GM23338 (cell line): ENCODE data around the gene SCNN1B. TPM values are rescaled to one million over a fixed set of nuclear protein-coding genes. Genes with fewer than 3 reads are reported as not detected.

Experiments
- ATAC-seq: fragments of 200-7000 bp; cut with Tn5 transposase; 3 replicates; pipeline ENCODE4 v1.9.1; 2020
- DNase-seq: peaks from one replicate; pipeline ENCODE4 v3.0.0-alpha.2; 2015; ENCODE audit warnings: low spot score
- H2AFZ ChIP-seq: fragments of 200-600 bp; sonication (generic); 2 replicates; pipeline ENCODE4 v1.8.0; 2016; ENCODE audit warnings: antibody characterized with exemption, mild to moderate bottlenecking, moderate library complexity
- H3F3A ChIP-seq: fragments of 200-600 bp; sonication (generic); replicated peaks from 2 replicates; pipeline ENCODE4 v1.8.0; 2017; ENCODE audit warnings: antibody characterized with exemption, mixed run types, low read depth
- H3K27ac ChIP-seq: fragments of 200-600 bp; sonication (generic); 2 replicates; pipeline ENCODE4 v1.6.1; 2016; ENCODE audit warnings: low read depth
- H3K27me3 ChIP-seq: fragments of 200-600 bp; sonication (generic); 2 replicates; pipeline ENCODE4 v1.8.0; 2016; ENCODE audit warnings: mild to moderate bottlenecking, mixed run types, moderate library complexity; ENCODE audit not compliant: insufficient read depth
- H3K36me3 ChIP-seq: fragments of 200-600 bp; sonication (generic); 2 replicates; pipeline ENCODE4 v1.8.0; 2016; ENCODE audit warnings: mild to moderate bottlenecking; ENCODE audit not compliant: insufficient read depth
- H3K4me1 ChIP-seq: fragments of 200-600 bp; sonication (generic); 2 replicates; pipeline ENCODE4 v1.8.0; 2016; ENCODE audit warnings: mild to moderate bottlenecking, moderate library complexity; ENCODE audit not compliant: insufficient read depth
- H3K4me2 ChIP-seq: fragments of 200-600 bp; sonication (generic); 2 replicates; pipeline ENCODE4 v1.7.1; 2017; ENCODE audit warnings: mixed run types
- H3K4me3 ChIP-seq: fragments of 200-600 bp; sonication (generic); 2 replicates; pipeline ENCODE4 v1.6.1; 2016; ENCODE audit warnings: mixed run types
- H3K79me2 ChIP-seq: fragments of 200-600 bp; sonication (generic); replicated peaks from 2 replicates; pipeline ENCODE4 v1.8.0; 2017; ENCODE audit warnings: mild to moderate bottlenecking; ENCODE audit not compliant: insufficient read depth
- H3K9me2 ChIP-seq: fragments of 200-600 bp; sonication (generic); 2 replicates; pipeline ENCODE4 v1.8.0; 2017; ENCODE audit not compliant: insufficient read depth
- H4K20me1 ChIP-seq: fragments of 200-600 bp; sonication (generic); replicated peaks from 2 replicates; pipeline ENCODE4 v1.8.0; 2017; ENCODE audit warnings: mild to moderate bottlenecking; ENCODE audit not compliant: insufficient read depth
- H3K27ac Mint-ChIP-seq: 2 replicates; pipeline ENCODE4 v1.8.0; 2020; ENCODE audit warnings: inconsistent platforms, mild to moderate bottlenecking, moderate library complexity, mixed read lengths
- H3K27me3 Mint-ChIP-seq: 3 replicates; pipeline ENCODE4 v1.8.0; 2022; ENCODE audit warnings: low read depth, mild to moderate bottlenecking, moderate library complexity, mixed read lengths, inconsistent platforms; ENCODE audit not compliant: insufficient read depth, poor library complexity
- H3K36me3 Mint-ChIP-seq: 3 replicates; pipeline ENCODE4 v1.8.0; 2021; ENCODE audit warnings: low read depth, mild to moderate bottlenecking, inconsistent platforms, moderate library complexity, mixed read lengths
- H3K4me1 Mint-ChIP-seq: 3 replicates; pipeline ENCODE4 v1.8.0; 2020; ENCODE audit warnings: mild to moderate bottlenecking, inconsistent platforms, mixed read lengths
- H3K4me3 Mint-ChIP-seq: 3 replicates; pipeline ENCODE4 v1.8.0; 2021; ENCODE audit warnings: moderate library complexity, mild to moderate bottlenecking, inconsistent platforms, mixed read lengths
- H3K9me3 Mint-ChIP-seq: 3 replicates; pipeline ENCODE4 v1.8.0; 2020; ENCODE audit warnings: moderate library complexity, mild to moderate bottlenecking, inconsistent platforms, mixed read lengths
- CREB1 ChIP-seq: fragments of 250-450 bp; sonication (Bioruptor Pico); IDR thresholded peaks from 2 replicates; pipeline ENCODE4 v1.5.0; 2020; ENCODE audit warnings: low read depth, mild to moderate bottlenecking, moderate library complexity
- CTCF ChIP-seq, 2 experiments: fragments of 200-600 bp in 1 of 2; sonication (generic) in 1 of 2; conservative IDR thresholded peaks; 2 replicates each; pipeline versions ENCODE4 v1.5.1 to v1.6.1; 2016 to 2017; ENCODE audit warnings: antibody characterized with exemption in 2 of 2, low read depth in 2 of 2, mild to moderate bottlenecking in 2 of 2, moderate library complexity in 1 of 2
- EZH2 ChIP-seq: fragments of 200-600 bp; sonication (generic); IDR thresholded peaks from one replicate; pipeline ENCODE4 v1.8.0; 2017; ENCODE audit warnings: antibody characterized with exemption, mild to moderate bottlenecking, low read depth; ENCODE audit not compliant: unreplicated experiment
- EZH2phosphoT487 ChIP-seq: fragments of 200-600 bp; sonication (generic); IDR thresholded peaks from one replicate; pipeline ENCODE4 v1.8.1; 2018; ENCODE audit warnings: antibody characterized with exemption; ENCODE audit not compliant: unreplicated experiment
- JUNB ChIP-seq: IDR thresholded peaks from one replicate; pipeline ENCODE4 v1.6.1; 2016; ENCODE audit warnings: antibody characterized with exemption; ENCODE audit not compliant: unreplicated experiment
- NANOG ChIP-seq: IDR thresholded peaks from 2 replicates; pipeline ENCODE4 v1.6.1; 2016; ENCODE audit warnings: antibody characterized with exemption, borderline replicate concordance
- POLR2AphosphoS5 ChIP-seq: IDR thresholded peaks from 2 replicates; pipeline ENCODE4 v1.6.1; 2016; ENCODE audit warnings: antibody characterized with exemption, low read depth
- REST ChIP-seq: IDR thresholded peaks from one replicate; pipeline ENCODE4 v1.6.1; 2018; ENCODE audit warnings: antibody characterized with exemption; ENCODE audit not compliant: unreplicated experiment
- STAT1 ChIP-seq: IDR thresholded peaks from one replicate; pipeline ENCODE4 v1.6.1; 2016; ENCODE audit warnings: antibody characterized with exemption; ENCODE audit not compliant: unreplicated experiment
- ZNF114 ChIP-seq: fragments of 250-450 bp; sonication (Bioruptor Pico); IDR thresholded peaks from 2 replicates; pipeline ENCODE4 v1.5.0; 2020; ENCODE audit warnings: mild to moderate bottlenecking, moderate library complexity
- ZNF331 ChIP-seq: fragments of 250-450 bp; sonication (Bioruptor Pico); IDR thresholded peaks from 2 replicates; pipeline ENCODE4 v1.5.0; 2020; ENCODE audit warnings: low read depth, mild to moderate bottlenecking, moderate library complexity
- polyA plus RNA-seq: library from polyadenylated mRNA; unstranded; fragments of >200 nt; fragmentation: Nextera tagmentation; extraction: Ambion mirVana; gene quantifications from 2 replicates; pipeline ENCODE4 v1.2.1, GENCODE V29; 2016
- total RNA-seq: library from RNA; depleted of rRNA; stranded (reverse); fragments of >200 nt; shearing (Covaris generic); gene quantifications from 2 replicates; pipeline ENCODE4 v1.2.3, GENCODE V29; 2014
- TF ChIP-seq, protein P1 (sequence below): fragments of 250-450 bp; sonication (Bioruptor Pico); IDR thresholded peaks from 2 replicates; pipeline ENCODE4 v1.5.0; 2020; ENCODE audit warnings: mild to moderate bottlenecking, moderate library complexity
- TF ChIP-seq, protein P2 (sequence below): IDR thresholded peaks from 2 replicates; pipeline ENCODE4 v1.6.1; 2016; ENCODE audit warnings: antibody characterized with exemption

The SCNN1B gene
- total and polyA plus RNA-seq, 2 experiments from 2014 or later: 0.78 to 1.1 TPM

- H3K27me3 Mint-ChIP-seq: peaks cover 5% of the 10 kb centered on the region
- no peaks in the 10 kb centered on the region for H3K36me3 Mint-ChIP-seq
- no peaks in the 10 kb centered on the region for H3F3A ChIP-seq
- peaks cover 9% of the 10 kb centered on the region; the same call in 2 of the 3 replicates for H3K9me3 Mint-ChIP-seq
- H3K4me3 Mint-ChIP-seq: no peak overlapping the region
- H4K20me1 ChIP-seq: no peaks in the 10 kb centered on the region
- H3K4me1 Mint-ChIP-seq: no peaks in the 10 kb centered on the region; the same call in 2 of the 3 replicates
- H3K27ac Mint-ChIP-seq: no peak overlapping the region
- no peak for ATAC-seq
- no peaks in the 10 kb centered on the region for H3K36me3 ChIP-seq
- H3K79me2 ChIP-seq: no peaks in the 10 kb centered on the region
- no peak overlapping the region for H3K4me3 ChIP-seq
- H3K4me1 ChIP-seq: no peaks in the 10 kb centered on the region
- H3K4me2 ChIP-seq: no peak overlapping the region
- H3K27me3 ChIP-seq: no peaks in the 10 kb centered on the region
- H2AFZ ChIP-seq: no peak overlapping the region
- DNase-seq: no peak
- no peaks in the 10 kb centered on the region for H3K9me2 ChIP-seq
- no peak overlapping the region for H3K27ac ChIP-seq
- TF ChIP-seq REST (no peak), POLR2AphosphoS5 (no peak), ZNF331 (CRISPR knock-in tag) (no peak), EZH2 (no peak), NANOG (no peak), EZH2phosphoT487 (no peak), CREB1 (CRISPR knock-in tag) (no peak), STAT1 (no peak), JUNB (no peak), CTCF (conservative IDR thresholded peaks at IDR 0.05; ENCODE audit: low read depth in 2 of 2) (no peak), ZNF114 (CRISPR knock-in tag) (no peak)
- TF ChIP-seq, protein P1, sequence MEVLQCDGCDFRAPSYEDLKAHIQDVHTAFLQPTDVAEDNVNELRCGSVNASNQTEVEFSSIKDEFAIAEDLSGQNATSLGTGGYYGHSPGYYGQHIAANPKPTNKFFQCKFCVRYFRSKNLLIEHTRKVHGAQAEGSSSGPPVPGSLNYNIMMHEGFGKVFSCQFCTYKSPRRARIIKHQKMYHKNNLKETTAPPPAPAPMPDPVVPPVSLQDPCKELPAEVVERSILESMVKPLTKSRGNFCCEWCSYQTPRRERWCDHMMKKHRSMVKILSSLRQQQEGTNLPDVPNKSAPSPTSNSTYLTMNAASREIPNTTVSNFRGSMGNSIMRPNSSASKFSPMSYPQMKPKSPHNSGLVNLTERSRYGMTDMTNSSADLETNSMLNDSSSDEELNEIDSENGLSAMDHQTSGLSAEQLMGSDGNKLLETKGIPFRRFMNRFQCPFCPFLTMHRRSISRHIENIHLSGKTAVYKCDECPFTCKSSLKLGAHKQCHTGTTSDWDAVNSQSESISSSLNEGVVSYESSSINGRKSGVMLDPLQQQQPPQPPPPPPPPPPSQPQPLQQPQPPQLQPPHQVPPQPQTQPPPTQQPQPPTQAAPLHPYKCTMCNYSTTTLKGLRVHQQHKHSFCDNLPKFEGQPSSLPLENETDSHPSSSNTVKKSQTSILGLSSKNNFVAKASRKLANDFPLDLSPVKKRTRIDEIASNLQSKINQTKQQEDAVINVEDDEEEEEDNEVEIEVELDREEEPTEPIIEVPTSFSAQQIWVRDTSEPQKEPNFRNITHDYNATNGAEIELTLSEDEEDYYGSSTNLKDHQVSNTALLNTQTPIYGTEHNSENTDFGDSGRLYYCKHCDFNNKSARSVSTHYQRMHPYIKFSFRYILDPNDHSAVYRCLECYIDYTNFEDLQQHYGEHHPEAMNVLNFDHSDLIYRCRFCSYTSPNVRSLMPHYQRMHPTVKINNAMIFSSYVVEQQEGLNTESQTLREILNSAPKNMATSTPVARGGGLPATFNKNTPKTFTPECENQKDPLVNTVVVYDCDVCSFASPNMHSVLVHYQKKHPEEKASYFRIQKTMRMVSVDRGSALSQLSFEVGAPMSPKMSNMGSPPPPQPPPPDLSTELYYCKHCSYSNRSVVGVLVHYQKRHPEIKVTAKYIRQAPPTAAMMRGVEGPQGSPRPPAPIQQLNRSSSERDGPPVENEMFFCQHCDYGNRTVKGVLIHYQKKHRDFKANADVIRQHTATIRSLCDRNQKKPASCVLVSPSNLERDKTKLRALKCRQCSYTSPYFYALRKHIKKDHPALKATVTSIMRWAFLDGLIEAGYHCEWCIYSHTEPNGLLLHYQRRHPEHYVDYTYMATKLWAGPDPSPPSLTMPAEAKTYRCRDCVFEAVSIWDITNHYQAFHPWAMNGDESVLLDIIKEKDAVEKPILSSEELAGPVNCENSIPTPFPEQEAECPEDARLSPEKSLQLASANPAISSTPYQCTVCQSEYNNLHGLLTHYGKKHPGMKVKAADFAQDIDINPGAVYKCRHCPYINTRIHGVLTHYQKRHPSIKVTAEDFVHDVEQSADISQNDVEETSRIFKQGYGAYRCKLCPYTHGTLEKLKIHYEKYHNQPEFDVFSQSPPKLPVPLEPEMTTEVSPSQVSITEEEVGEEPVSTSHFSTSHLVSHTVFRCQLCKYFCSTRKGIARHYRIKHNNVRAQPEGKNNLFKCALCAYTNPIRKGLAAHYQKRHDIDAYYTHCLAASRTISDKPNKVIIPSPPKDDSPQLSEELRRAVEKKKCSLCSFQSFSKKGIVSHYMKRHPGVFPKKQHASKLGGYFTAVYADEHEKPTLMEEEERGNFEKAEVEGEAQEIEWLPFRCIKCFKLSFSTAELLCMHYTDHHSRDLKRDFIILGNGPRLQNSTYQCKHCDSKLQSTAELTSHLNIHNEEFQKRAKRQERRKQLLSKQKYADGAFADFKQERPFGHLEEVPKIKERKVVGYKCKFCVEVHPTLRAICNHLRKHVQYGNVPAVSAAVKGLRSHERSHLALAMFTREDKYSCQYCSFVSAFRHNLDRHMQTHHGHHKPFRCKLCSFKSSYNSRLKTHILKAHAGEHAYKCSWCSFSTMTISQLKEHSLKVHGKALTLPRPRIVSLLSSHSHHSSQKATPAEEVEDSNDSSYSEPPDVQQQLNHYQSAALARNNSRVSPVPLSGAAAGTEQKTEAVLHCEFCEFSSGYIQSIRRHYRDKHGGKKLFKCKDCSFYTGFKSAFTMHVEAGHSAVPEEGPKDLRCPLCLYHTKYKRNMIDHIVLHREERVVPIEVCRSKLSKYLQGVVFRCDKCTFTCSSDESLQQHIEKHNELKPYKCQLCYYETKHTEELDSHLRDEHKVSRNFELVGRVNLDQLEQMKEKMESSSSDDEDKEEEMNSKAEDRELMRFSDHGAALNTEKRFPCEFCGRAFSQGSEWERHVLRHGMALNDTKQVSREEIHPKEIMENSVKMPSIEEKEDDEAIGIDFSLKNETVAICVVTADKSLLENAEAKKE (CRISPR knock-in tag): no peak
- TF ChIP-seq, protein P2, sequence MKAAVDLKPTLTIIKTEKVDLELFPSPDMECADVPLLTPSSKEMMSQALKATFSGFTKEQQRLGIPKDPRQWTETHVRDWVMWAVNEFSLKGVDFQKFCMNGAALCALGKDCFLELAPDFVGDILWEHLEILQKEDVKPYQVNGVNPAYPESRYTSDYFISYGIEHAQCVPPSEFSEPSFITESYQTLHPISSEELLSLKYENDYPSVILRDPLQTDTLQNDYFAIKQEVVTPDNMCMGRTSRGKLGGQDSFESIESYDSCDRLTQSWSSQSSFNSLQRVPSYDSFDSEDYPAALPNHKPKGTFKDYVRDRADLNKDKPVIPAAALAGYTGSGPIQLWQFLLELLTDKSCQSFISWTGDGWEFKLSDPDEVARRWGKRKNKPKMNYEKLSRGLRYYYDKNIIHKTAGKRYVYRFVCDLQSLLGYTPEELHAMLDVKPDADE: no peak
Measured at GRCh38 chr16:23270654-23271053, 31.4 kb upstream of the SCNN1B start.
